SW 1271 (cell line): ENCODE measurements around the gene ZNG1F.
"Not testable (repeated sequence)": the region's sequence is repeated elsewhere in the genome, so short reads cannot be mapped to it uniquely, and the experiment has no call there.

Experiments used
- DNase-seq, 2 experiments: peaks; one replicate each; lab custom pipeline; 2025; lab: John Stamatoyannopoulos, UW

Gene ZNG1F

DNA sequence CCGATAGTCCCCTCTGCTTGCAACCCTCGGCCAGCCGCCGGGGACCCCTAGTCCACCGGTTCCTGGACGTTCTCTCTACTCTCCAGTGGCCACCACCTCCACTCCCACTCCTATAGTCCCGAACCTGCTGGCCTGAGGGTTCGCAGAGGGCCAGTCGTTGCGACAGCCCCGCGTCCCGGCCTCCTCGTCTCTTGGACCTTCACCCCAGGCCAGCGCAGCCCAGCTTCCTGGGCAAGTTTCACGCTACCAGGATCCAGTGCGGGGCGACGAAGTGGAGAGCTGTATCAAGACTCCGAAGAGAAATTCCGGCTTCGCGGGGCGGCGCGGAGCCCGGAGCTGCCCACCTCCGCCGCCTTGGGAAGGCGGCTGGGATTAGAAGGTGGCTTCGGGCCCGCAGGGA, 65.7 kb downstream of the ZNG1F start:
- not testable (repeated sequence) for DNase-seq

DNA sequence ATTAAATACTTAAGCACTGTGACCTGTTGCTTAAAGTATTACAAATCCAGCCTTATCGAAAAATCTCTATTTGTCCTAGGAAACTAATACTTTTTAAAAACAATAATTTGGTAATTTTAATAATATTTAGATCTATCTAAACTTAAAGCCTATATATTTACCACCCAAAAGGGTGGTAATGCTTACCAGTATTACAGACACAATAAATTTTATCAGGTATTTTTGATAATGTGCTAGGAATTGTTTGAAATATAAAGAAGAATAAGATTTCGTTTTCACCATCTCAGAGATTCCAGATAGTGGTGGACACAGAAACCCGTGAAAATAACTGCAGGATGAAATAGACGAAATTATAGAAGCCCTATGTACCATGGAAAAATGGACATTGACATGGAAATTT, 68.4 kb downstream of the ZNG1F start:
- not testable (repeated sequence) for DNase-seq

GRCh38 chr9:41119719-41120118, 69.4 kb downstream of the ZNG1F start:
- not testable (repeated sequence) for DNase-seq

DNA sequence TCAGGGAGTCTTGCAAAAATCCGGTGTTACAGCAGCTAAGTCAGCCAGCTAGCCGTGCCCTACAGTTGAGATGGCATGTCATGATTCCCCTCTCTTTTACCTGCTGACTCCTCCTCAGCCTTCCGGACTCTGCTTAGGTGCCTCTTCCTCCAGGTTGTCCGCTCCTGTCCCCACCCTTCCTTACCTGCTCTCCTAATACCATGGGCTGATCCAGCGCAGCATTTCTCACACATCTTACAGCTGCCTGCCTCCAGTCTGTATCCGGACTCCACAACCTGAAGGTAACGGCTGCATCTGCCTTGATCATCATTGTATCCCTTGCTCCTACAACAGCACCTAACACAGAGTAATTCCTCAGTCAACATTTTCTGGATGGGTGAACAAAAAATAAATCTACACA, 69.8 kb downstream of the ZNG1F start:
- DNase-seq: not testable (repeated sequence)

DNA sequence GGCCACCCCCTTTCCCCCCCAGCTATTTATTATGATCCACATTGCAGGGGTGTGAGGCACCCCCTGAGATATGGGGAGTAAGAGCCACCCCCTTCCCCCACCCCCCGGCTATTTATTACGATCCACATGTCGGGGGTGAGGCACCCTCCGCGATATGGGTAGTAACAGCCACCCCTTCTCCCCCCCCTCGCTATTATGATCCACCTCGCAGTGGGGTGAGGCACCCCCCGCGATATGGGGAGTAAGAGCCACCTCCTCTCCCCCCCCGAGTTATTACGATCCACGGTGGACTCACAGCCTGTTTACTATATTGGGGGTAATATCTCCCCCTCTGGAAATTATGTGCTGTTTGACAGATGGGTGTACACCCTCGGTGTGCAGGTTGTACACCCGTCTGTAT, 75.8 kb downstream of the ZNG1F start:
- DNase-seq: not testable (repeated sequence)

- DNase-seq: not testable (repeated sequence)
Measured at GRCh38 chr9:41111414-41111813, 77.7 kb downstream of the ZNG1F start.

- not testable (repeated sequence) for DNase-seq
Measured at GRCh38 chr9:41110913-41111312, 78.2 kb downstream of the ZNG1F start.

DNA sequence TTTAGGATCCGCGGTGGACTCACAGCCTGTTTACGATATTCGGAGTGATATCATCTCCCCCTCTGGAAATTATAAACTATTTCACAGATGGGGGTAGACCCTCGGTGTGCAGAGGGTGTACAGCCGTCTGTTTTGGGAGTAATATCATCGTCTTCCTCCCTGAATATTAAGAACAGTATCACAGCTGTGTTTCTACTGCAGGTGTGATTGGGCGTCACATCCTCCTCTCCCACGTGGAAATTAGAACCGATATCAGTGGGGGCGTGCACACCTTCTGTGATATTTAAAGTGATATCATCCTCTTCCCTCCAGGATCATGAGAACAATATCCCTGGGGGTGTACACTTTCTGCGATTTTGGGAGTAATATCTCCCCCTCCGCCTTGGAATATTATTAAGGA, 79.9 kb downstream of the ZNG1F start:
- not testable (repeated sequence) for DNase-seq

DNA sequence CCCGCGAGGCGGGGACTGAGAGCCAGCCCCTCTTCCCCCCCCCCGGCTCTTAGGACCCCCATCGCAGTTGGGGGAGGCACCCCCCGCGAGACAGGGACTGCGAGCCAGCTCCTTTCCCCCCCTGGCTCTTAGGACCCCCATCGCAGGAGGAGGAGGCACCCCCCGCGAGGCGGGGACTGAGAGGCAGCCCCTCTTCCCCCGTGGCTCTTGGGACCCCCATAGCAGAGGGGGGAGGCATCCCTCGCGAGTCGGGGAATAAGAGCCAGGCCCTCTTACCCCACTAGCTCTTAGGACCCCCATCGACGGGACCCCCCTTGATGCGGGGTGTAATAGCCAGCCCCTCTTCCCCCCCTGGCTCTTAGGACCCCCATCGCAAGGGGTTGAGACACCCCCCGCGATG, 80.3 kb downstream of the ZNG1F start:
- not testable (repeated sequence) for DNase-seq

- not testable (repeated sequence) for DNase-seq
Measured at GRCh38 chr9:41106472-41107116, 82.5 kb downstream of the ZNG1F start.

GRCh38 chr9:41105557-41106253, 83.4 kb downstream of the ZNG1F start:
- not testable (repeated sequence) for DNase-seq

DNA sequence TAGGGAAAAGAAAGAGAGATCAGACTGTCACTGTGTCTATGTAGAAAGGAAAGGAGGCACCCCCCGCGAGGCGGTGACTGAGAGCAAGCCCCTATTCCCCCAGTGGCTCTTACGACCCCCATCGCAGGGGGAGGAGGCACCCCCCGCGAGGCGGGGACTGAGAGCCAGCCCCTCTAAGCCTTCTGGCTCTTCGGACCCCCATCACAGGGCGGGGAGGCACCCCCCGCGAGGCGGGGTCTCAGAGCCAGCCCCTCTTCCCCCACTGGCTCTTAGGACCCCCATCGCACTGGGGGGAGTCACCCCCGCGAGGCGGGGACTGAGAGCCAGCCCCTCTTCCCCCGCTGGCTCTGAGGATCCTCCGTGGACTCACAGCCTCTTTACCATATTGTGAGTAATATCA, 84.6 kb downstream of the ZNG1F start:
- DNase-seq: not testable (repeated sequence)

GRCh38 chr9:41100508-41100907, 88.6 kb downstream of the ZNG1F start:
- not testable (repeated sequence) for DNase-seq

DNA sequence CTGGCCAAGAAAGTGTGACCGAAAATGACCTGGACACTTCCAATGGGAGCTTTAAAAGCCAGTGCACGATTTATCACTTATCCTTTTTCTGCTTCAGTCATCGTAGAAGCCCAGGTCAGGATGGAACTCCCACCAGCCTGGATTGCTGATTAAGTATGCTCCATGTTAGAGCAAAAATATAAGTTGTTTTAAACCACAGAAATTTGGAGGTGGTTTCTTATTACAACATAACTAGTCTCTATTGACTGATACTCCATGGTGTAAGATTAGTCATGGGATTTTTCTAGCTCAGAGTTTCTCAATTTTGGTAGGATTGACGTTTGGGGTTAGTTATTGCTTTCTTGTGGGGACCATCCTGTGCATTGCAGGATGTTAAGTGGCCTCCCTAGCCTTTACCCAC, 90.4 kb downstream of the ZNG1F start:
- DNase-seq: not testable (repeated sequence)

- not testable (repeated sequence) for DNase-seq
Measured at GRCh38 chr9:41095060-41095459, 94.1 kb downstream of the ZNG1F start.

- DNase-seq: not testable (repeated sequence)
Measured at GRCh38 chr9:41094010-41094773, 94.9 kb downstream of the ZNG1F start.

DNA sequence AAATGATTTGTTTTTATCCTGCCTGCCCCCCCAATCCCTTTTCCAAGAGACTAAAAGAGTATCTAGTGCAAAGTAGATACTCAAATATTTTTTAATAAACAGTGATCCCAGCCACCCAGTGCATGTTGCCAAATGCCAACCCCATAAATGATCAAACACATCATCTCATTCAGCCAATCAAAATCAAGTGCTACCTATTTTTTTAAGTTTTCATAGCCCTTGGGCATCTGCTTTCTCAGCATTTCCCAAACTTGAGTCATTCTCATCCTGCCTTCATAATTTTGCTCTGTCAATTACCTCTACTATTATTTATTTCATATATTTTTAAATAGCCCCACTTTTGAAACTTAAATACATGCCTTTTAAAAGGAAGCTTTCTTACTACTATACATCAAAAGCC, 98.2 kb downstream of the ZNG1F start:
- not testable (repeated sequence) for DNase-seq

DNA sequence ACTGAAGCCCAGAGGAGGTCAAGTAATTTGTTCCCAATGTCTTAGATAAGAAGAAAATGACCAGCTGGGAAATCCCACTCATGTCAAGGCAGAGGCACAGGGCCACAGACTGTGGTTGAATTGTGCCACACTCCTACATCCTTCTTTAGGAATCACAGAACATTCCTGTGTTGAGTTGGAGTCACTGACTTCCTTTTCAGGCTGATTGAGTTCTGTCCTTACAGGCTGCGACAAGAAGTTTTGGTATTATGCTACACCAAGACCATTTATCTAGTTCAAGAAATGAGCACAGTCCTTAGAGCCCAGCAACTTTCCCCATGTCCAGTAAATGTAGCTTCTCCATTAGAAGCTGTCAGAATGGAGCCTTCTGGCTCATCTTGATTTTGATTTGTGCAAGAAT, 98.7 kb downstream of the ZNG1F start:
- not testable (repeated sequence) for DNase-seq

GRCh38 chr9:41088450-41089059, 100.6 kb downstream of the ZNG1F start:
- DNase-seq: not testable (repeated sequence)

DNA sequence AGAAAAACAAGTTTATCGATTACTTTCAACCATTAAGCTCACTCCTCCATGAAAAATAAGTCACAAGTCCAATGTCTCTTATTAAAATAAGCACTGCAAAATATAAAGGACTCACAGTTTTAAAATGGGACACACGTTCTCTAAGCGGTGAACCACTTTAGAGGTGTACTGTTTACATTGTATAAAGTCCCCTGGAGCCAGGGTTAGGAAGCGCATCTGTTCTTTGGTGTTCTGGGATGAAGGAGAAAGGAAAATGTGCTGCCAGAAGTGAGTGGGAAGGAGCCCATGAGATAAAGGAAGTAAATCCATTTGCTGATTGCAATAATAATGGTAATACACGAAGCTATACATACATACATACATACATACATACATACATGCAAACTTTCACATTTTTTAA, 101.2 kb downstream of the ZNG1F start:
- not testable (repeated sequence) for DNase-seq

DNA sequence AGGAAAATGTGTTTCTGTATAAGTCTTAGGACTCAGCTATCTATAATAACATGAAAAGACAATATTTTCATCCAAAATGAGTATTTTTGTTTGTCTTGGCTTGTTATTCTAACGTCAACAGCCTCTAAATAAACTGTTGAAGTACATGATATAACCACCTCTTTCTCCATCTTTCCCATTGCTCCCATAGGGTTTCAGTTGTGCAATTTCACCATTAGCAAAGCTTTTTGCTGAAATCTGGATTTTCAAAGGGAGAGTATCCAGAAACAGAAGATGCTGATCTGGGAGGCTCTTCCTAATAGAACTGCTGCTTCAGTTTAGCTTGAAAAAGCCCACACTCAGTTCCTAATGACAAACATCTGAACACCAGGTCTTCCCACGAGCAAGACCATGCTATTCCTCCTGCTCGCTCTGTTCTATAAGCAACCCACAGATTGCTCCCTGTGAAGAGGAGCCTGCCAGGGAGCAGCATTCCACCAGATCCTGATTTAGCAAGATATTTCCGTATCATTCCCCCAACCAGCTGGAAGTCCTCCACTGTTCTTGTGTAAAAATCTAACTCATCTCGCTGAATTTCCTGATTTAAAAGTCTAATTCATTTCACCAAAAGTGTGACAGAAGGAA, 101.8 kb downstream of the ZNG1F start:
- DNase-seq: not testable (repeated sequence)

GRCh38 chr9:41086685-41087084, 102.4 kb downstream of the ZNG1F start:
- not testable (repeated sequence) for DNase-seq
